EL (cell line): Measurements from ENCODE around the gene CYB561D2.

ENCODE experiments used
- DNase-seq: peaks from one replicate; pipeline ENCODE4 v3.0.0-alpha.2; 2016

Gene CYB561D2

DNA sequence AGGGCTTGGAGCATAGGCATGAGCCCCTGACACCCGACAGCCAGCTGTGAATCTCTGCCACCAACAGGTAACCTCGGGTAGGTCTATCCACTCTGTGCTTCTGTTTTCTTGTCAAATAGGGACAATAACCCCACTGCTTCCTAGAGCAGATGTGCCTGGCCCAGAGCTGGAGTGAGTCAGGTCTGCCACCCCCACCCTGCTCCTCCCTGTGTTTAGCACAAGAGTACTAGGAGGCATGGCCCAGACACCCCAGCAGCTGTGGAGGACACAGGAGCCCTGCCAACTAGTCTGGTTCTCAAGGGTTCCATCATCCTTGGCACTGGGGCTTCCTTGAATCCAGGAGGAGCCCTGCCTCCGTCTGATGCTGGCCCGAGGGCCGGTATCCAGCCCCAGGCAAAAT is 42.4 kb downstream of the CYB561D2 start:
- no peak for DNase-seq

DNA sequence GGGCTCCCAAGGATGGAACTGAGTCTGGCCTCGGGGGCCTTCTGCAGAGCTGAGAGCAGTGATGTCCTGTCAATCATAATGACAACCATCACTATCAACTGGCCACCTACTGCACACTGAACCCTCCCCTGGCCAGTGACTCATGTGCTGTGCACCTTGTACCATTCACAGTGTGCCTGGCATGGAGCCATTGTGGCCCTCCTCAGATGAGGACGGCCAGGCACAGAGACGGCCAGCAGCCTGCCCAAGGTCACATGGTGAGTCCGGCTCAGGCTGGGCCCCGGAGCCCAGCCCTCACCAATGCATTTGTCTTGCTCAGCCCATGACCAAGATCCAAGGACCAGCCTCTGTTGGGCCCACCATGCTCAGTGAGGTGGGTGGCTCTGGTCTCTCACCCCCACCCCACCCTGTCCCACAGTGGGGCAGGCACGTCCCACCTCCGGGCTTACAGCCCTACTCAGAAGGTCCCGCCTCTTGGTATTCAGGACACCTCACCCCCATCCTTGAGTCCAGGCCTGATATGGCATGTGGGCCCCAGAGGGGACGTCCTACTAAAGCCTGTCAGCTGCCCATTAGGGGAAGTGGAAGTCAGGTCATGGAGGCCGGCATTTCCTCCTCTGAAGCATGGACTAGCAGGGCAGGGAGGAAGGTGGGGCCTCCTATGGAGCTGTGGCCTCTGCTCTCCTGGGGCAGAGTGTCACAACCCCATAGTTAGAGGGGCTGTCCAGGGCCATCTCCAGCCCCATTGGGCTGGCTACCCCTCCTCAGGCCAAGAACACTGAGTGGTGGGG is 44.6 kb downstream of the CYB561D2 start:
- DNase-seq, result no peak

DNA sequence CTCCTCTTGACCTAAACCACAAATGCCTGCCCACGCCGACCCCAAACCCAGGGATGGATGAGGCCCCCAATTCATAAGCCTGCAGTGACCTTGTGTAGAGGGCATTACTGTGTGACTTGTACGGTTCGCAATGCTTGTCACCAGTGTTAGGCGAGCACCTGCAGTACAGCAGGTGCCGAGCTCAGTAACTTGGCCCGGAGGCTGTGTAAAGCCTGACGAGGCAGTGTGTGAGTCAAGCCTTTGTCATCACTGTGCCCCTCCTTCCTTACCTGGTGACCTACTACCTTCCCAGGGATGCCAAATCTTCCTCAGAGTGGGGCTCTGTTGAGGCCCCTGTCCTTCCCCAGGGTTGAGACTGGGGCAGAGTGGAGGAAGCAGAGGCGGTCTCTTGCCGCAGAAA is 45.8 kb downstream of the CYB561D2 start:
- DNase-seq, result no peak

DNA sequence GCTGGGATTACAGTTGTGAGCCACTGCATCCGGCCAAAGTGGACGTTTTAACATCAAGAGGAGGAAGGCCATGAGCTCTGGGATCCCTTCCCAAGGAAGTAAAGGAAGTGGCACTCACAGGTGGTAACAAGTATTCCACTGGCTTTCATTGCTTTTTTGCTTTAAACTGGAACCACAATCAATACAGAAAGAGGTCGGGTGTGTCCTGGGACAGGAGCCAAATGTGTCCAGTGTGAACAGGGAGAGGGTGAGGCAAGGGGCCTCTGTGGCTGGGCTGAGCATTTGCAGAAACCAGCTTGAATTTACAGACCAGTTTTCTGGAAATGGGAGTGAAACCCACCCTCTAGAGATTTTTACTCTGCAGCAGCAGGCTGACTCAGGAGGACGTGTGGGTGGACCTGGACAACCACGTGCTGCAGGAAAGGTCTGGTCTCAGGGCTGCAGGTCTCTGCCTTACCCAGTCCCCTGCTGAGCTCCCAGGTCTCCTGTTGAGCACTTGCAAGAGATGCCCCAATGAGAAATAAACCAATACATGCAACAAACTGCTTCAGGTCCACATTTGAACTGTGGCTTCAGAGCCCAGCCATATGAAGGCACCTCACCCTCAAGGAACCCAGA is 51.4 kb downstream of the CYB561D2 start:
- DNase-seq, result no peak
